GM08714 (cell line): ENCODE measurements around the gene TJP2.
"Not testable (repeated sequence)": the region's sequence is repeated elsewhere in the genome, so short reads cannot be mapped to it uniquely, and the experiment has no call there.

Experiments used
- H3K4me3 ChIP-seq: fragments of 200-500 bp; sonication (Bioruptor generic); 2 replicates; pipeline ENCODE4 v1.5.1; 2014; ENCODE audit warnings: mild to moderate bottlenecking, low read length, inconsistent platforms
- ZNF274 ChIP-seq: IDR thresholded peaks from 2 replicates; pipeline ENCODE4 v1.6.1; 2012; ENCODE audit warnings: mild to moderate bottlenecking, low read depth, low read length

The TJP2 gene

DNA sequence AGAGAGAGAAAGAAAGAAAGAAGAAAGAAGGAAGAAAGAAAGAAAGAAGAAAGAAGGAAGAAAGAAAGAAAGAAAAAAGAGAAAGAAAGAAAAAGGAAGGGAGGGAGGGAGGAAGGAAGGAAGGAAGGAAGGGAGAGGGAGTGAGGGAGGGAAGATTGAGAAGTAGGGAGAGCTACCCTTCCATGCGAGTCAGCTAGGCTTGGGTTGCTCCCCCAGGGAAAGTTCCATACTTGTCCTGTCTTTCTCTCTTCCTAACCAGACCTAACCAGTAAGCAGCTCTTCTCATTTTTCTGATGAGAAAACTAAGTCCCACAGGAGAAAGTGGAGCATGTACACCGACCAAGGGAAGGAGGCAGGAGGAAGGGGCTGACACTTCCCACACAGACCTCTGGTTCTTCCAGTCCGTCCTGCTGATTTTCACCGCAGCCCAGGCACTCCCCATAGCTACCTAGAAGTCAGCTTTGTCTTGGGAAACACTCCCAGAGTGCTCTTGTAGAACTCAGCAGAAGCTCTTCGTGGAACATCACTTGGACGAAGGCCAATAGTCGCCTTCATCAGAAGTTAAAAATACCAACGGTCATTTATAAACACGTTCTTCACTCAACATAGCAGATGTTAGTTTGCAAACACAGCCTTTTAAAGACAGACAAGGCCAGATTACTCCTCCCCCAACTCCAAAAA lies 121.9 kb downstream of the TJP2 start:
- no peak for TF ChIP-seq ZNF274
- no peak overlapping the region for H3K4me3 ChIP-seq

DNA sequence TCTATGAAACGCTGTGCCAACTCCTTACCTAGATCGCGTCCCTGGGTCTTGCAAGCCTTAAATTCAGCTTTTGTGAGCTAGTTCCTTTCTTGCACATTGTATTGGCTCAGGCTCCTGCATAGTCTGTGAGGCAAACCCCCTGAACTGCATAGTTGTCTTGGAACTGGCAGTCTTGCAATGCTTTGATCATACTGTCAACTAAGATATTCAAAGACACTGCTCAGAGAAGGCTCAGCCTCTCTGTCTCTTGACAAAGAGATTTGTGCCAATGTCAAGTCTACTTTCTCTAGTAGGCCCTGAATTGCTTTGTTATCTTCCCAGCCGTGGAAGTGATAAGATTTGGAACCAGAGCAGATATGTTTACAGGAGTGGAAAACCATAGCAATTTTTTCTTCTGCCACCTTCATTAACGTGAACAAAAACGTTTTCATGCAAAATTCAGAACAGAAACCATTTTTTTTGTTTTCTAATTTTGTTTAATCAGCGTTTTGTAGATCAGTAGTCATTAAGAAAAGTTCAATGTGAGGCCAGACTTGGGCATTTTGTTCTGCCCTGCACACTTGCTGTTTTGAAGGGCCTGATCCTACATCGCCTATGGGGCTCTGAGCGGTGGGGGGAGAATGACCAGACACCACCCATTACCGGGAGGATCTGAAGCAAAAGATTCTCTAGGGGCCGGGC lies 123.4 kb downstream of the TJP2 start:
- no peak for TF ChIP-seq ZNF274
- H3K4me3 ChIP-seq = no peak overlapping the region

DNA sequence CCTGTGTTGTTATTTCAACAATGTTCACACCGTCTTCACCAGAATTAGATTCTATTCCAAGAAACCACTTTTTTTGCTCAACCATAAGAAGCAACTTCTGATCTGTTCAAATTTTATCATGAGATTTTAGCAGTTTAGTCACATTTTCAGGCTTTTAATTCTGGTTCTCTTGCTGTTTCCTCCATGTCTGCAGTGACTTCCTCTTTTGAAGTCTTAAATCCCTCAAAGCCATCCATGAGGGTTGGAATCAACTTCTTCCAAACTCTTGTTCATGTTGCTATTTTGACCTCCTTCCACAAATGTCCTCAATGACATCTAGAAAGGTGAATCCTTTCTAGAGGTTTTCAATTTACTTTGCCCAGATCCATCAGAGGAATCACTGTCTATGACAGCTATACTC lies 125.2 kb downstream of the TJP2 start:
- H3K4me3 ChIP-seq = no peak overlapping the region
- no peak for TF ChIP-seq ZNF274

DNA sequence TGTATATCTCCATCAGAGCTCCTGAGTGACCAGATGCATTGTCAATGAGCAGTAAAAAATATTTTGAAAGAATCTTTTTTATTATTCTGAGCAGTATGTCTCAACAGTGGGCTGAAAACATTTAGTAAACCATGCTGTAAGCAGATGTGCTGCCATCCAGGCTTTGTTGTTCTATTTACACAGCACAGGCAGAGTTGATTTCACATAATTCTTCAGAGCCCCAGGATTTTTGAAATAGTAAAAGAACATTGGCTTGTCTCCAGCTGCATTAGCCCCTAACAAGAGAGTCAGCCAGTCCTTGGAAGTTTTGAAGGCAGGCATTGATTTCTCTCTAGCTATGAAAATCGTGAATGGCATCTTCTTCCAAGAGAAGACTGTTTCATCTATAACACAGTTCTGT lies 125.7 kb downstream of the TJP2 start:
- H3K4me3 ChIP-seq = no peak overlapping the region
- TF ChIP-seq ZNF274 = no peak

DNA sequence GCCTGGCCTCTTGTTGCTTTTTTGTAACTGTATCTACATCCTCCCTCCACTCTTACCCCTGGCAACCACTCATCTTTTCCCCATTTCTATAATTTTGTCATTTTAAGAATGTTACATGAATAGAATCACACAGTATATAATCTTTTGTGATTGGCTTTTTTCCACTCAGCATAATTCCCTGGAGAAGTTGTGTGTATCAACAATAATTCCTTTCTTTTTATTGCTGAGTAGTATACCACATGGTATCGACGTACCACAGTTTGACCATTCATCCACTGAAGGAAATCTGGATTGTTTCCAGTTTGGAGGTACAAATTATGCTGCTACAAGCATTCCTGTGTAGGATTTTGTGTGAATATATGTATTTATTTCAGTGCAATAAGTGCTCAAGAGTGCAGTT lies 129.3 kb downstream of the TJP2 start:
- H3K4me3 ChIP-seq = no peak overlapping the region
- no peak for TF ChIP-seq ZNF274

DNA sequence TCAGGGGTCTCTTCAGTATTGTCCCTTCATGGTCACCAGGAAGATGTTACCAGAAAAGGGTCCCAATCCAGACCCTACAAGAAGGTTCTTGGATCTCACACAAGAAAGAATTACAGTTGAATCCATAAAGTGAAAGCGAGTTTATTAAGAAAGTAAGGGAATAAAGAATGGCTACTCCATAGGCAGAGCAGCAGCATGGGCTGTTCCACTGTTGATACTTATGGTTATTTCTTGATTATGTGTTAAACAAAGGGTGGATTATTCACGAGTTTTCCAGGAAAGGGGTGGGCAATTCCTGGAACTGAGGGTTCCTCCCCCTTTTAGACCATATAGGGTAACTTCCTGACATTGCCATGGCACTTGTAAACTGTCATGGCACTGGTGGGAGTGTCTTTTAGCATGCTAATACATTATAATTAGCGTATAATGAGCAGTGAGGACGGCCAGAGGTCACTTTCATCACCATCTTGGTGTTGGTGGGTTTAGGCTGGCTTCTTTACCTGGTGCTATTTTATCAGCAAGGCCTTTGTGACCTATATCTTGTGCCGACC lies 132.9 kb downstream of the TJP2 start:
- not testable (repeated sequence) for H3K4me3 ChIP-seq

DNA sequence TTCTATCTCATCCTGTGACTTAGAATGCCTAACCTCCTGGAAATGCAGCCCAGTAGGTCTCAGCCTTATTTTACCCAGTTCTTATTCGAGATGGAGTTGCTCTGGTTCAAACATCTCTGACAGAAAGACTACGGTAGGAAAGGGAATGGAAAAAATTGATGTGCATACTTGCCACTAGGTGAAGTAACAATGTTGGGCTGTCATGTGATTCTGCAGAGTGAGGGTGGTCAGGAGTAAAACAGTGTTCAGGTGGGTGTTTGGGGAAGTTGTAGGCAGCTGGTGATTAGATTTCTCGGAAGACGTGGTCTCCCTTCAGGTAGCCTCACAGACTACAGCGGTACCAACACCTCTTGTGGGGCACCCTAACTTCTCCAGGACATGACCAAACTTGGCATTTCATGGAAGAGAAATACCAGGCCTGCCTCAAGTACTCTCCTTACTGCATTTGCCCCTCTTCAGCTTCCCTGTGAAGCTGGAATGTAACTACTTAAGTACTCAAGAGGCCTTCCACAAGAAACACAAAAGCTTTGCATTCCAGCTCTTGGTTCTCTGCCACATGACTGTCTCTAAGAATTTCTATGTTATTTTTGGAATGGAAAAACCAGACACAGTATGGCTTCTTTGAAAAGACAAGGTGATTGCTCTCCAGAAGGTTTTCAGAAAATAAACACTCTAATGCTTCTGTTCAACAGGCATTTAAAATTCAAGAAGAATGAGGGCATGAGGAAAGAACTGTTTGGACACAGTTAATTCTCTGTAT lies 133.5 kb downstream of the TJP2 start:
- no peak overlapping the region for H3K4me3 ChIP-seq
- no peak for TF ChIP-seq ZNF274

DNA sequence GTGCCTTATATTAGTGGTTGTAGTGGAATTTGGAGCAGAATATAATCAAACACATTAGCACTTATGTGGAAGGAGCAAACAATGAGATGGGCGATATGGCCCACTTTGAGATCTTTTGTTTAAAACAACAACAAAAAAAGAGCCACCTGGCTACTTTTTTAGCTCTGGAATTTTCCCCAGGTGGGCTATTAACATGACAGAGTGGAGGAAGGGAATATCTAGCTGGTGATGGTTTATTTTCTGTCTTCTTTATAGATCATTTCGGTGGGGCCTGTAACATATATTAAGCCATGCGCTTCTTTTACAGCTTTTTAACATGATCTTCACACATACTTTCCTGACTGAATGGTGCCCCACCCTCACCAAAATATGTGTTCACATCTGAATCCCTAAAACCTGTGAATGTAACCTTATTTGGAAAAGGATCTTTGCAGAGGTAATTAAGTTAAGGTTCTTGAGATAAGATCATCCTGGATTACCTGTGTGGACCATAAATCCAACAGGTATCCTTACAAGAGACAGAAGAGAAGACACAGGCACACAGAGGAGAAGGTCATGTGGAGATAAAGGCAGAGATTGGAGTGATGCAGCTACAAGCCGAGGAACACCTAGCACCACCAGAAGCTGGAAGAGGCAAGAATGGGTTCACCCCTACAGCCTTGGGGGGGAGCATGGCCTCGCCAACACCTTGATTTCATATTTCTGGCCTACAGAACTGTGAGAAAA lies 134.3 kb downstream of the TJP2 start:
- no peak for TF ChIP-seq ZNF274
- H3K4me3 ChIP-seq = no peak overlapping the region

DNA sequence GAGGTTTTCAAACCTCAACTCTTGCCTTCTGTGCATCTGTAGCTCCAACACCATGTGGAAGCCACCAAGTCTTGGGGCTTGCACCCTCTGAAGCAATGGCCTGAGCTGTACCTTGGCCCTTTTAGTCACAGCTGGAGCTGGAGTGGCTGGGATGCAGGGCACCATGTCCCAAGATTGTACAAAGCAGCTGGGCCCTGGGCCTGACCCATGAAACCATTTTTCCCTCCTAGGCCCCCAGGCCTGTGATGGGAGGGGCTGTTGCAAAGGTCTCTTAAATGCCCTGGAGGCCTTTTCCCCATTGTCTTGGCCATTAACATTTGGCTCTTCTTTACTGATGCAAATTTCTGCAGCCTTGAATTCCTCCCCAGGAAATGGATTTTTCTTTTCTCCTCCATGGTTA lies 139.1 kb downstream of the TJP2 start:
- no peak overlapping the region for H3K4me3 ChIP-seq
- no peak for TF ChIP-seq ZNF274

DNA sequence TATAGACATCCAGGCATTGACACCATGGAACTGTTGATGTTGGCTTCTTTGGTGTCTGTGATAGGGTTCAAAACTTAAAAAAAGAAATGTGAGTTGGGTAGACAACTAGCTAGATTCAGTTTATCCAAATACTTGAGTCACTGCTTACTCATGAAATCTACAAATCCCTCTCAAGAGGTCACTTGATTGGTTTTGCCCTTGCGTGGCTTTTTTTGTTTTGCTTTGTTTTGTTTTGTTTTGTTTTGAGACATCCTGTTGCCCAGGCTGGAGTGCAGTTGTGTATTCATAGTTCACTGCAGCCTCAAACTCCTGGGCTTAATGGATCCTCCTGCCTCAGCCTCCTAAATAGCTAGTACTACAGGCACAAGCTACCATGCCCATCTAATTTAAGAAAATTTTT lies 140.5 kb downstream of the TJP2 start:
- no peak for TF ChIP-seq ZNF274
- no peak overlapping the region for H3K4me3 ChIP-seq

DNA sequence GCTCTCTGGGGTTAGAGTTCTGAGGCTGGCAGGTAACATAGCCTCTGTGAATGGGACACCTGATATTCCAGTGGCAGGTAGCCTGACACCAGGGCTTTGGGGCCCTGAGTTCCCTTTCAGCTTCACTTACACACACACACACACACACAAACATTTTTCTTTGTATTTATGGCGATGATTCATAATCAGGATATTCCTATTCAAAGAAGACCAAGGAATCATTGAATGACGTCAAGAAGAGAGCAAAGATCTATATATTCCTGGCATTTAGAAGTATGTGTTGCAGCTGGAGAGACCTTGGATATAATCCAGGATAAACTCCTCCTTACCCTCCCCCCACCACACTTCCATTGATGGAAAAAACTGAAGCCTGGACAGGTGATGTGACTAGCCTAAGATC lies 143.0 kb downstream of the TJP2 start:
- no peak for TF ChIP-seq ZNF274

DNA sequence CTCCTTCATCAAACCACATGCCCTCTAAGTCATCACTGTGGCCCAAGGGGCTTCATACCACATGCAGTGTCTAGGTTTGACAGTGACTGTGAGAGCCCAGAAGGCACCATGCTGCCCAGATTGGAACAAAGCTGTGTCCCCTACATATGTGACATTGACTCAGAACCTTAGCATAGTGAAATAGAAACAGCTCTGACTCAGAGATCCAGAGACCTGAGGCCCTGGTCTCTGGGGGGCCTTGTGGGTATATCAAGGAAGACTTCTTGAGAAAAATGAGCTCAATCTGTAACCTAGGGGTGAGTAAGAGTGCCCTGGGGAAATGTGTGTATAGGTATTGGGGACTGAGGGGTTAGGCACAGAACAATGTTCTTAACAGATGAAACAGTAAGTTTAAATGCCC lies 143.8 kb downstream of the TJP2 start:
- H3K4me3 ChIP-seq = no peak overlapping the region
- no peak for TF ChIP-seq ZNF274

More for the DNA sequence above, 143.0 kb downstream of the TJP2 start:
- no peak overlapping the region for H3K4me3 ChIP-seq

DNA sequence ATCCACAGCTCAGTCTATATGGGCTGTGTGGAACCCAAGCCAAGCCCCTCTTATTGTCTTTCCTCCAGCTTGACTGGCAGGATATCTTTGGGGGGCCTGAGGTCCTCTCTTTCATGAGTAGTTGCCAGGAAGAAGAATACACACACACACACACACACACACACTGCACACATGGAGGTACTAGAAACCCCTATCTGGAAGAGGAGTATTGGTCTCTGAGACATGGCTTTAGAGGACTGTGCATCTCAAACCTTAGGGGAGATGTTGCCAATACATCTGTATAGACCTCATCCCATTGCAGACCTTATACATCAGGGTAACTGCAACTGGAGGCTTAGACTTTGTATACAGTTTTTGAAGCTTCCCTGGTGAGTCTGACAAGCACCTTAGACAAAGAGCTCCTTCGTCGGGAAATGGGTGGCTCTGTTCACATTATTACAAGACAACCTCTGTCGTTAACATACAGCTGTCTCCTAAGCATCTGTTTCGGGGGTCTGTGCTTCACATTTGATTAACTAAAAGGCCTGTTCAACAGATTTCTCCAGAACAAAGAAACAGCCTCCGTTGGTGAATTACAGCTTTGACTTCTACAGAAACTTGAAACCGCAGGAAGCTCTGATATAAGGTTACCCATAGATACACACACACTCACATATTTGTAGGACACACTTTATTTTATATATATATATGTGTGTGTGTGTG lies 145.4 kb downstream of the TJP2 start:
- H3K4me3 ChIP-seq = no peak overlapping the region
- TF ChIP-seq ZNF274 = no peak

DNA sequence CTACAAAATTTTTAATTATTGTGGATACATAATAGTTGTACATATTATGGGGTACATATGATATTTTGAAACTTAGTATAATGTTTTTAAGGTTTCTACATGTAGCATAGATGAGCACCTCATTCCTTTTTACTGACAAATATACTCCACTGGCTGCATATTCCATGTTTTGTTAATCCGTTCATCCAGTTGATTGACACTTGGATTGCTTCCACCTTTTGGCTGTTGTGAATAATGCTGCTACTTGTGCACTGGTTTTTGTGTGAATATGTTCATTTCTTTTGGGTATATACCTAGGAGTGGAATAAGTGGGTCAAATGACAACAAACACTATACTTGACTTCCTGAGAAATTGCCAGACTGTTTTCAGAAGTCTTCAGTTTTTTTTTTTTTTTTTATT lies 148.2 kb downstream of the TJP2 start:
- H3K4me3 ChIP-seq = no peak overlapping the region
- TF ChIP-seq ZNF274 = no peak

DNA sequence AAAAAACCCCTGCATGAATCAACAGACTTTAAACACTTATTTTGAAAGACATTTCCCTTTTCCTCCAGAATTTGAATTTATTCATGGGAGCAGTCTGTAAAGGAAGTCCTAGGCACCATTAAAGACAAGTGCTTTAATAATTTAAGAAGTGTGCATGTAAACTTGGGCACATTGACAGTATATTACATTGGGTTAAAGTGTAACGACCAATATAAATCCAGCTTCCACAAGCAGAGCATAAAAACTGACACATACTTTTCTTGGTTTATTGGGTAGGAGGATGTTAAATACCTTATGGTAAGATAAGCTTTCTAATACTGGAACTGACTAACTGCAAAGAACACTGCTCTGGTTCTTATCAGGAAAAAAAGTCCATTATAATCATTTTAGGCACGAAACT lies 149.8 kb downstream of the TJP2 start:
- no peak overlapping the region for H3K4me3 ChIP-seq
- no peak for TF ChIP-seq ZNF274
